Tibial nerve (tissue), 4 donors: ENCODE results near the gene GPC3.

ENCODE experiments used
- EP300 ChIP-seq, 2 donors: sonication (generic); formaldehyde crosslinking; IDR thresholded peaks; one replicate each; pipeline ENCODE4 v1.6.1; 2017; ENCODE audit warnings: antibody characterized with exemption in 2 of 2, mild to moderate bottlenecking in 1 of 2
- POLR2A ChIP-seq, 2 donors: fragments of 450-650 bp; IDR thresholded peaks; one replicate each; pipeline ENCODE4 v1.6.1; 2017; ENCODE audit warnings: antibody characterized with exemption in 2 of 2, mild to moderate bottlenecking in 2 of 2, moderate library complexity in 2 of 2
- TF ChIP-seq, protein P1 (sequence below), 5 experiments: fragments of 200-600 bp in 3 of 5; fragments of 450-650 bp in 2 of 5; sonication (generic) in 3 of 5; IDR thresholded peaks; one replicate each; pipeline ENCODE4 v1.5.1; 2016 to 2019; ENCODE audit warnings: antibody characterized with exemption in 5 of 5, mild to moderate bottlenecking in 3 of 5, moderate library complexity in 2 of 5

DNA sequence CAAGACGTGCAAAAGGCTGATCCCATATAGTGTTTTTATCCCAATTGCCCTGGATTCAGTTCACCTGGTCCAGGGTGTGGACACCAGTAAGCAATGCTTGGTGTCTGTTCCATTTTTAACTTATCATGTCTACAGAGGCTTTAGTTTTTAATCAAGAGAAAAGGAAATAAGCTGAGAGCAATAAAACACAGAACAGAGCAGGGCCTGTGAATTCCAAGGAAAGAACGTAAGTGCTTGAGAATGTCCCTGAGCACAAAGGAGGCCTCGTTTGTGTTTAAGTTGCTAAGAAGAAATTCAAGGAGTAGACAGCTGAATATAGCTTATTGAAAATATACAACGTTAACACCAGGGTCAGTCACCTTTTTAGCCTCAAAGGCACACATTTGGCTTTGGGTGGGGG is 191.3 kb downstream of the GPC3 start:
- TF ChIP-seq, protein P1, sequence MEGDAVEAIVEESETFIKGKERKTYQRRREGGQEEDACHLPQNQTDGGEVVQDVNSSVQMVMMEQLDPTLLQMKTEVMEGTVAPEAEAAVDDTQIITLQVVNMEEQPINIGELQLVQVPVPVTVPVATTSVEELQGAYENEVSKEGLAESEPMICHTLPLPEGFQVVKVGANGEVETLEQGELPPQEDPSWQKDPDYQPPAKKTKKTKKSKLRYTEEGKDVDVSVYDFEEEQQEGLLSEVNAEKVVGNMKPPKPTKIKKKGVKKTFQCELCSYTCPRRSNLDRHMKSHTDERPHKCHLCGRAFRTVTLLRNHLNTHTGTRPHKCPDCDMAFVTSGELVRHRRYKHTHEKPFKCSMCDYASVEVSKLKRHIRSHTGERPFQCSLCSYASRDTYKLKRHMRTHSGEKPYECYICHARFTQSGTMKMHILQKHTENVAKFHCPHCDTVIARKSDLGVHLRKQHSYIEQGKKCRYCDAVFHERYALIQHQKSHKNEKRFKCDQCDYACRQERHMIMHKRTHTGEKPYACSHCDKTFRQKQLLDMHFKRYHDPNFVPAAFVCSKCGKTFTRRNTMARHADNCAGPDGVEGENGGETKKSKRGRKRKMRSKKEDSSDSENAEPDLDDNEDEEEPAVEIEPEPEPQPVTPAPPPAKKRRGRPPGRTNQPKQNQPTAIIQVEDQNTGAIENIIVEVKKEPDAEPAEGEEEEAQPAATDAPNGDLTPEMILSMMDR (IDR thresholded peaks at IDR 0.05) = no peak
- TF ChIP-seq EP300 (IDR thresholded peaks at IDR 0.05) (no peak), POLR2A (IDR thresholded peaks at IDR 0.05) (no peak)
